Esophagus muscularis mucosa (tissue), 4 donors: Measurements from ENCODE around the gene BAZ2B. TPM values are rescaled to one million over a fixed set of nuclear protein-coding genes. Genes with fewer than 3 reads are reported as not detected.

Experiments
- DNase-seq: peaks from one replicate; pipeline ENCODE4 v3.0.0-alpha.2; 2017; ENCODE audit errors: extremely low spot score
- H3K27ac ChIP-seq, 4 donors: fragments of 200-600 bp; sonication (generic); replicated peaks in 1 of 4; 1 replicate in 3 of 4; 2 replicates in 1 of 4; pipeline ENCODE4 v1.5.1; 2016 to 2019; ENCODE audit warnings: mild to moderate bottlenecking in 1 of 4
- H3K27me3 ChIP-seq, 4 donors: fragments of 200-600 bp; sonication (generic); one replicate each; pipeline versions ENCODE4 v1.5.1 to v1.6.0; 2016 to 2019
- H3K36me3 ChIP-seq, 4 donors: fragments of 200-600 bp; sonication (generic); one replicate each; pipeline ENCODE4 v1.5.1; 2016 to 2019
- H3K4me1 ChIP-seq, 4 donors: fragments of 200-600 bp; sonication (generic); one replicate each; pipeline ENCODE4 v1.5.1; 2016 to 2019
- H3K4me3 ChIP-seq, 4 donors: fragments of 200-600 bp; sonication (generic); 1 replicate in 2 of 4; 2 replicates in 2 of 4; pipeline ENCODE4 v1.5.1; 2016 to 2019; ENCODE audit warnings: mild to moderate bottlenecking in 4 of 4, moderate library complexity in 1 of 4
- H3K9me3 ChIP-seq, 4 donors: fragments of 200-600 bp; sonication (generic); 1 replicate in 3 of 4; 2 replicates in 1 of 4; pipeline ENCODE4 v1.5.1; 2016 to 2019
- EP300 ChIP-seq: sonication (generic); formaldehyde crosslinking; IDR thresholded peaks from one replicate; pipeline ENCODE4 v1.6.1; 2017; ENCODE audit warnings: antibody characterized with exemption
- POLR2A ChIP-seq: fragments of 450-650 bp; IDR thresholded peaks from one replicate; pipeline ENCODE4 v1.6.1; 2017; ENCODE audit warnings: antibody characterized with exemption, moderate library complexity, mild to moderate bottlenecking, low read depth
- POLR2AphosphoS5 ChIP-seq, 2 donors: sonication (generic); formaldehyde crosslinking; IDR thresholded peaks; one replicate each; pipeline ENCODE4 v1.6.1; 2017; ENCODE audit warnings: antibody characterized with exemption in 2 of 2
- WGBS: methylation state at CpG from one replicate; pipeline ENCODE4 v1.1.5; 2018; 5-methylcytosine and 5-hydroxymethylcytosine counted together
- intact Hi-C: fragments of 100-400 bp; cut with DNase I; formaldehyde crosslinking; loops from one replicate; pipeline ENCODE4 v1.15.1; 2023
- total RNA-seq, 4 donors: library from RNA; depleted of rRNA; stranded (reverse); fragments of >200 nt; gene quantifications; one replicate each; pipeline versions ENCODE4 v1.1.0 to v1.2.1, GENCODE V29; 2016
- TF ChIP-seq, protein P1 (sequence below), 3 experiments: fragments of 200-600 bp in 2 of 3; fragments of 450-650 bp in 1 of 3; sonication (generic) in 2 of 3; IDR thresholded peaks; one replicate each; pipeline ENCODE4 v1.5.1; 2017 to 2019; ENCODE audit warnings: antibody characterized with exemption in 3 of 3, mild to moderate bottlenecking in 2 of 3, moderate library complexity in 1 of 3

The BAZ2B gene
- total RNA-seq, 4 donors from 2014 or later, result 76.3 to 97.2 (median 91.0) TPM

DNA sequence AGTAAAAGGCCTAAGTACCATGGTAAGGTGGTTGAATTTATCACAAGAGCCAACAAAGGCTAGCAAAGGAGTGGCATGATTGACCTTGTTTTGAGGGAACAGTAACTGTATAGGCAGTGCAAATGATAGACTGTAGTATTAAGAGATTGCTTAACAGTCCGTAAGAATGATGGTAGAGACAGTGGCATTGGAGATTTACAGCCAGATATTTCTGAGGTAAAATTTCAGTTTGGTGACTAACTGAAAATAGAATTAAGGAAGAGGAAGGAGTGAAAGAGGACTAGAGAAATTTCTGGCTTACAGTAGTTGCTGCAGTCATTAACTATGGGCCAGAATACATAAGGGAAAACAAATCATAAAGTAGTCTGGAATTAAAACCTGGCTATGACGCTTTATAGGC is 4.4 kb upstream of the BAZ2B start:
- Histone ChIP-seq H3K36me3 (no peaks in the 10 kb centered on the region), H3K27me3 (no peaks in the 10 kb centered on the region), H3K27ac (no peak overlapping the region), H3K4me1 (peaks cover 13 to 19% (median 16%) of the 10 kb centered on the region in 4 donors), H3K4me3 (no peak overlapping the region), H3K9me3 (no peaks in the 10 kb centered on the region)
- no peak for DNase-seq
- TF ChIP-seq POLR2AphosphoS5 (IDR thresholded peaks at IDR 0.05), result no peak
- TF ChIP-seq POLR2A, result no peak
- TF ChIP-seq, protein P1, sequence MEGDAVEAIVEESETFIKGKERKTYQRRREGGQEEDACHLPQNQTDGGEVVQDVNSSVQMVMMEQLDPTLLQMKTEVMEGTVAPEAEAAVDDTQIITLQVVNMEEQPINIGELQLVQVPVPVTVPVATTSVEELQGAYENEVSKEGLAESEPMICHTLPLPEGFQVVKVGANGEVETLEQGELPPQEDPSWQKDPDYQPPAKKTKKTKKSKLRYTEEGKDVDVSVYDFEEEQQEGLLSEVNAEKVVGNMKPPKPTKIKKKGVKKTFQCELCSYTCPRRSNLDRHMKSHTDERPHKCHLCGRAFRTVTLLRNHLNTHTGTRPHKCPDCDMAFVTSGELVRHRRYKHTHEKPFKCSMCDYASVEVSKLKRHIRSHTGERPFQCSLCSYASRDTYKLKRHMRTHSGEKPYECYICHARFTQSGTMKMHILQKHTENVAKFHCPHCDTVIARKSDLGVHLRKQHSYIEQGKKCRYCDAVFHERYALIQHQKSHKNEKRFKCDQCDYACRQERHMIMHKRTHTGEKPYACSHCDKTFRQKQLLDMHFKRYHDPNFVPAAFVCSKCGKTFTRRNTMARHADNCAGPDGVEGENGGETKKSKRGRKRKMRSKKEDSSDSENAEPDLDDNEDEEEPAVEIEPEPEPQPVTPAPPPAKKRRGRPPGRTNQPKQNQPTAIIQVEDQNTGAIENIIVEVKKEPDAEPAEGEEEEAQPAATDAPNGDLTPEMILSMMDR (IDR thresholded peaks at IDR 0.05), result no peak
- TF ChIP-seq EP300, result no peak
- WGBS, result 90% methylated on average over 2 of the region's 2 CpGs
- intact Hi-C loops, result no loop called here

DNA sequence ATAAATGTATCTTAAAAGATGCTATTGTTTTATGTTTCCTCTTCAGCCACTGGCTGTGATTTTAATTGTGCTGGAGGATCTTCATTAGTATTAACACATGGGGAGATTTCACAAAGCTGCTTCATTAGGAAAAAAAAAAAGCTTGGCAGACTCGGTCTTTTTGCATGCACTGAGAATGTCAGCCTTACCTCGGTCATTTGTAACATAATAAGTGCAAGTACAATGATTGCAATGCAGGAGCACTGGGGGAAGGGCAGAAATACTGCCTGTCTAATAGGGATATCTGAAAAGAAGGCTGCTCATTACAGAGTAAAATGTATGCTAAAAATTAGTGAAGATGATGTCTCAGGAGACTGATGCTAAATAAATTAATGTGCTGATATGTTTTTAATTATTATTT is 1.3 kb upstream of the BAZ2B start:
- 24% methylated on average over 2 of the region's 2 CpGs for WGBS
- H3K4me1 ChIP-seq, result peaks cover 17 to 29% (median 18%) of the 10 kb centered on the region in 4 donors
- no peaks in the 10 kb centered on the region for H3K9me3 ChIP-seq
- no peaks in the 10 kb centered on the region for H3K27me3 ChIP-seq
- H3K36me3 ChIP-seq, result no peaks in the 10 kb centered on the region
- intact Hi-C loops, result loop anchor here (10.0 kb wide), 1 partner anchor 177 kb away; the partner anchor contains the start of gene CD302
- TF ChIP-seq, protein P1 (IDR thresholded peaks at IDR 0.05), result no peak
- TF ChIP-seq EP300 (no peak), POLR2AphosphoS5 (IDR thresholded peaks at IDR 0.05) (no peak), POLR2A (no peak)
- peak overlapping the region in 1 of 4 donors; percentile 97 for H3K27ac ChIP-seq
- no peak for DNase-seq
- H3K4me3 ChIP-seq, result peak overlapping the region in 3 of 4 donors; percentile 76 to 84 (median 78)

DNA sequence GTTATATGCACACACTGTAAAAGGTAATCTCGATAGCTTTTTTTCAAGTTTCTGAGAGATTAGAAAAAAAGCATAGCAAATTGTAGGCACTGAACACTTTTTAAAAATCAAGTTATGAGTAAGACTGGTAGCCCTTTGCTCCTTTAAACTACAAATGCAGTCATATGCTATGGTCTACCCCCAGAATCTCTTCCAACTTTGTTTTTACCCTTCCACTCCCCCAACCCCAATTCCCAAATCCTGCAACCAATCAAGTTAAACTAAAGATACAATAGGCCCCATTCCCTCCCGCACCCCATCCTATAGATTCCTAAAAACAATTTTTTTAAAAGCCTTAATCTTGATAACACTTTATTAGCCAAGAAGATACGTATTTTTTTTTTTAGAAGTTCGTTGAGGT is 752 bp upstream of the BAZ2B start:
- Histone ChIP-seq H3K9me3 (no peaks in the 10 kb centered on the region), H3K4me1 (peaks cover 18 to 35% (median 23%) of the 10 kb centered on the region in 4 donors), H3K36me3 (no peaks in the 10 kb centered on the region), H3K4me3 (peak overlapping the region; percentile 76 to 84 (median 77)), H3K27me3 (no peaks in the 10 kb centered on the region), H3K27ac (peak overlapping the region; percentile 97 to 98 (median 97))
- DNase-seq, result no peak
- intact Hi-C loops, result loop anchor here (10.0 kb wide), 1 partner anchor 178 kb away; the partner anchor contains the start of gene CD302
- WGBS, result 37% methylated on average over 4 of the region's 4 CpGs
- no peak for TF ChIP-seq EP300
- TF ChIP-seq, protein P1 (IDR thresholded peaks at IDR 0.05), result no peak
- no peak for TF ChIP-seq POLR2A
- TF ChIP-seq POLR2AphosphoS5 (IDR thresholded peaks at IDR 0.05), result no peak

DNA sequence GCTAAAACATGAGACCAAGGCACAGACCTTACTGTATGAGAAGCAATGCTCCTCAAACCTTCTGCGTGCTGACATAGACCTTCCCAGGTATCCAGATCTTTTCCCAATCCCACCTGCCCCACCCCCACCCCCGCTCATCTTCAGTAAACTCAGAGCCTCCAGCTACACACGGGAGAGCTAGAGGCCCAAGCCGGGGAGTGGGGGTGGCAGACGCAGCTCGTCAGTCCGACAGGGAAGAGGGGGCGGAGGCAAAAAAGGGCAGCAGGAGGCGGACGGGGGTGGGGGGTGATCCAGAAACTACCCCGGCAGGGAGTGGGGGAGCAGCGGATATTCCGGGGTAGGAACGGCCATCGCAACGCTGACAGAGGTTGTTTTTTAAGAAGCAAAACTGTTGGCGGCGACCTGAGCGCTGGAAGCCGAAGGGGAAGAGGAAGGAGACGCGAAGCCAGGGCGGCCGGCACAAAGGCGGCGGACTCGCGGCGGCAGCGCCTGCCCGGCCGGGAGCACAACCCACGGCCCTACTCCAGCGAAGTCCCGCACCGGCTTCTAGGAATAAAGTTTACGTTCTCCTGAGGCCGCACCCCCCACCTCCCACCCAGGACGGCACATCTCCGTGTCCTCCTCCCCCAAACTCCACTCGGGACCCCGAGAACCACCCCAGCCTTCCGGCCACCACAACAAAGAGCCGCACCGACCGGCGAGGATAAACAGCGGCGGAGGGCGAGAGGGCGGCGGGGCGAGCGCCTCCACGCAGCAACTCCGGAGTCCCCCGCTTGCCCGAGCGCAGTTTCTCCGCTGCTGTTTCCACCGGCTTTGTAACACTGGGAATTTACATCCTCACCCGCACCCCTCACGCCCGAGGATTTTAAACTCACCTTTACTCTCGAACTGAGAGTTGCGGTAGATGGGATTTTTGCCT is 722 bp downstream of the BAZ2B start:
- TF ChIP-seq, protein P1 (IDR thresholded peaks at IDR 0.05), result no peak
- TF ChIP-seq POLR2A (peak; percentile 22), EP300 (no peak), POLR2AphosphoS5 (IDR thresholded peaks at IDR 0.05) (peak; percentile 77 to 92)
- Histone ChIP-seq H3K27ac (peak overlapping the region; percentile 97 to 98 (median 97)), H3K9me3 (no peaks in the 10 kb centered on the region), H3K36me3 (no peaks in the 10 kb centered on the region), H3K4me1 (peaks cover 21 to 48% (median 35%) of the 10 kb centered on the region in 4 donors), H3K4me3 (peak overlapping the region; percentile 76 to 84 (median 77)), H3K27me3 (no peaks in the 10 kb centered on the region)
- peak; percentile 97 for DNase-seq
- intact Hi-C loops, result loop anchor here (2.0 to 10.0 kb wide), 2 partner anchors 97 to 179 kb away; partner anchors contain the start of genes CD302 and MARCHF7
- 0% methylated on average over 64 of the region's 66 CpGs for WGBS
